ENCODE measurements around the gene CD74.

GRCh38 chr5:150409638-150410523, 2.8 kb downstream of the CD74 start:
- TF ChIP-seq POLR2AphosphoS5 (IDR thresholded peaks at IDR 0.05; ENCODE audit: low read depth, low read length): no peak
- no peak for TF ChIP-seq CTCF (IDR thresholded peaks at IDR 0.05)
